K562 (cell line): ENCODE data around the gene CALCOCO2. TPM values are rescaled to one million over a fixed set of nuclear protein-coding genes. Genes with fewer than 3 reads are reported as not detected.

Experiments
- ARID1B ChIP-seq: fragments of 450-650 bp; IDR thresholded peaks from 2 replicates; pipeline ENCODE4 v1.6.1; 2016; ENCODE audit warnings: antibody characterized with exemption, mild to moderate bottlenecking, inconsistent platforms
- ARID3A ChIP-seq: IDR thresholded peaks from 2 replicates; pipeline ENCODE4 v1.6.1; 2012; ENCODE audit warnings: low read depth, low read length, improper control_type of control experiment, borderline replicate concordance
- CHD2 ChIP-seq: IDR thresholded peaks from 2 replicates; pipeline ENCODE4 v1.6.1; 2011; ENCODE audit warnings: low read depth, low read length
- DNMT1 ChIP-seq: fragments of 450-650 bp; IDR thresholded peaks from 2 replicates; pipeline ENCODE4 v1.6.1; 2016; ENCODE audit warnings: antibody characterized with exemption, mild to moderate bottlenecking
- HNRNPLL ChIP-seq: fragments of 200-400 bp; formaldehyde crosslinking; IDR thresholded peaks from 2 replicates; pipeline ENCODE4 v1.6.1; 2017; ENCODE audit warnings: low read length, low read depth, mild to moderate bottlenecking; ENCODE audit not compliant: poor library complexity, severe bottlenecking
- KDM5B ChIP-seq: fragments of 200-600 bp; sonication (generic); IDR thresholded peaks from 2 replicates; pipeline ENCODE4 v1.6.1; 2012; ENCODE audit warnings: low read depth, mild to moderate bottlenecking, moderate library complexity, low read length, control low read depth, inconsistent platforms; ENCODE audit not compliant: insufficient replicate concordance
- MEF2A ChIP-seq: IDR thresholded peaks from 2 replicates; pipeline ENCODE4 v1.6.1; 2011; ENCODE audit warnings: low read depth, mild to moderate bottlenecking, low read length, moderate library complexity; ENCODE audit not compliant: control insufficient read depth
- MTA1 ChIP-seq: fragments of 450-650 bp; IDR thresholded peaks from 2 replicates; pipeline ENCODE4 v1.6.1; 2017; ENCODE audit warnings: borderline replicate concordance
- NFE2L1 ChIP-seq: fragments of 450-650 bp; IDR thresholded peaks from 2 replicates; pipeline ENCODE4 v1.6.1; 2016; ENCODE audit warnings: missing genetic modification characterization, low read depth, mild to moderate bottlenecking, missing compliant biosample characterization, moderate library complexity, borderline replicate concordance
- RREB1 ChIP-seq: fragments of 250-450 bp; sonication (Bioruptor Pico); IDR thresholded peaks from 2 replicates; pipeline ENCODE4 v1.4.0; 2020
- STAT5A ChIP-seq: IDR thresholded peaks from 2 replicates; pipeline ENCODE4 v1.6.1; 2012; ENCODE audit warnings: low read length, inconsistent platforms, borderline replicate concordance
- TEAD1 ChIP-seq, 2 experiments: fragments of 450-650 bp in 1 of 2; sonication (generic) in 1 of 2; formaldehyde crosslinking; IDR thresholded peaks; 2 replicates each; pipeline versions ENCODE4 v1.4.0 to v1.8.0; 2020 to 2022; ENCODE audit warnings: mild to moderate bottlenecking in 2 of 2, missing genetic modification reagents in 1 of 2
- ZC3H11A ChIP-seq: IDR thresholded peaks from 2 replicates; pipeline ENCODE4 v1.6.1; 2012; ENCODE audit warnings: low read depth, low read length, improper control_type of control experiment
- ZNF316 ChIP-seq: fragments of 450-650 bp; IDR thresholded peaks from 2 replicates; pipeline ENCODE4 v1.6.1; 2016
- ZNF408 ChIP-seq: fragments of 250-450 bp; sonication (Bioruptor Pico); IDR thresholded peaks from 2 replicates; pipeline ENCODE4 v1.4.0; 2020; ENCODE audit warnings: low read depth, mild to moderate bottlenecking, moderate library complexity
- ZNF518B ChIP-seq: fragments of 250-450 bp; sonication (Bioruptor Pico); IDR thresholded peaks from 2 replicates; pipeline ENCODE4 v1.5.0; 2021; ENCODE audit warnings: mild to moderate bottlenecking, moderate library complexity
- polyA plus RNA-seq, 8 experiments: library from polyadenylated mRNA; depleted of rRNA in 4 of 8; stranded (reverse) in 5 of 8; unstranded in 3 of 8; fragments of >200 nt; fragmentation: Nextera tagmentation in 2 of 8; fragmentation: Illumina TruSeq in 1 of 8; extraction: Ambion mirVana in 2 of 8; extraction: Trizol in 1 of 8; gene quantifications; 2 replicates each; pipeline versions ENCODE4 v1.2.1 to v1.2.3, GENCODE V29; 2011 to 2014; ENCODE audit warnings: inconsistent platforms in 1 of 8, missing spikeins in 1 of 8
- total RNA-seq, 7 experiments: library from RNA; depleted of rRNA in 6 of 7; stranded (reverse); fragments of >200 nt in 6 of 7; fragmentation: Illumina TruSeq in 2 of 7; extraction: Trizol in 2 of 7; gene quantifications; 2 replicates each; pipeline versions ENCODE4 v1.2.1 to v1.2.3, GENCODE V29; 2011 to 2021; ENCODE audit warnings: low replicate concordance in 1 of 7

CALCOCO2 gene
- total and polyA plus RNA-seq, 9 of the 15 experiments (the other 6 are each of a cell fraction or from before 2014, with no cell fraction given) = 24.1 to 87.3 (median 67.5) TPM

GRCh38 chr17:48825446-48826381 is 5.1 kb upstream of the CALCOCO2 start (continued):
- TF ChIP-seq KDM5B = no peak
- TF ChIP-seq STAT5A = peak; percentile 93
- TF ChIP-seq ARID3A = peak; percentile 65; the same call in 1 of the 2 replicates
- peak; percentile 89 for TF ChIP-seq ZNF518B (CRISPR knock-in tag)
- TF ChIP-seq ZC3H11A = no peak
- no peak for TF ChIP-seq MEF2A
- peak; percentile 92 for TF ChIP-seq NFE2L1 (tag)
- TF ChIP-seq CHD2 = no peak
- no peak for TF ChIP-seq ARID1B
- TF ChIP-seq ZNF316 = no peak
- TF ChIP-seq MTA1 = no peak
- TF ChIP-seq HNRNPLL = no peak
- TF ChIP-seq DNMT1 = no peak
- peak in 1 of 2 experiments; percentile 98; a peak in 2 of 4 replicates for TF ChIP-seq TEAD1 (CRISPR knock-in tag; IDR thresholded peaks at IDR 0.05)
- no peak for TF ChIP-seq ZNF408 (CRISPR knock-in tag)
- TF ChIP-seq RREB1 (CRISPR knock-in tag) = peak; percentile 95
